Ramos (cell line): ENCODE data around the gene GRM7.

ENCODE experiments used
- in situ Hi-C: fragments of 300-500 bp; cut with MboI; formaldehyde crosslinking; loops from one replicate; pipeline ENCODE4 v1.14.3; 2022; ENCODE audit warnings: low sequenced_read_pairs; ENCODE audit not compliant: unreplicated experiment

GRM7 gene

GRCh38 chr3:7381741-7382140, 520.8 kb downstream of the GRM7 start:
- in situ Hi-C loops = no loop called here

GRCh38 chr3:7382293-7383010, 521.5 kb downstream of the GRM7 start:
- in situ Hi-C loops = no loop called here

GRCh38 chr3:7385635-7386034, 524.7 kb downstream of the GRM7 start:
- in situ Hi-C loops = no loop called here

- in situ Hi-C loops = no loop called here
These were observed 527.1 kb downstream of the GRM7 start for GRCh38 chr3:7388026-7388425.

GRCh38 chr3:7392206-7392605, 531.3 kb downstream of the GRM7 start:
- in situ Hi-C loops = no loop called here

- in situ Hi-C loops = no loop called here
These were observed 533.2 kb downstream of the GRM7 start for GRCh38 chr3:7393944-7394605.

- in situ Hi-C loops = no loop called here
These were observed 535.6 kb downstream of the GRM7 start for GRCh38 chr3:7396534-7396933.

- in situ Hi-C loops = no loop called here
These were observed 536.2 kb downstream of the GRM7 start for GRCh38 chr3:7397097-7397496.

- in situ Hi-C loops = no loop called here
These were observed 539.4 kb downstream of the GRM7 start for GRCh38 chr3:7400360-7400759.

GRCh38 chr3:7401418-7401817, 540.5 kb downstream of the GRM7 start:
- in situ Hi-C loops = no loop called here

GRCh38 chr3:7407107-7407506, 546.2 kb downstream of the GRM7 start:
- in situ Hi-C loops = no loop called here

- in situ Hi-C loops = no loop called here
These were observed 549.9 kb downstream of the GRM7 start for GRCh38 chr3:7410782-7411181.

- in situ Hi-C loops = no loop called here
These were observed 560.1 kb downstream of the GRM7 start for GRCh38 chr3:7421065-7421464.

- in situ Hi-C loops = no loop called here
These were observed 562.1 kb downstream of the GRM7 start for GRCh38 chr3:7423036-7423435.

GRCh38 chr3:7423995-7424394, 563.1 kb downstream of the GRM7 start:
- in situ Hi-C loops = no loop called here

- in situ Hi-C loops = no loop called here
These were observed 567.3 kb downstream of the GRM7 start for GRCh38 chr3:7428206-7428718.

- in situ Hi-C loops = no loop called here
These were observed 571.7 kb downstream of the GRM7 start for GRCh38 chr3:7432610-7433009.

GRCh38 chr3:7433073-7433472, 572.2 kb downstream of the GRM7 start:
- in situ Hi-C loops = no loop called here

GRCh38 chr3:7436542-7436941, 575.6 kb downstream of the GRM7 start:
- in situ Hi-C loops = no loop called here

- in situ Hi-C loops = no loop called here
These were observed 576.3 kb downstream of the GRM7 start for GRCh38 chr3:7437231-7437630.

- in situ Hi-C loops = no loop called here
These were observed 578.3 kb downstream of the GRM7 start for GRCh38 chr3:7439101-7439680.
